GM13976 (cell line): ENCODE results near the gene PAPSS2.

ENCODE experiments used
- DNase-seq: peaks from one replicate; pipeline ENCODE4 v3.0.0; 2012; ENCODE audit warnings: low spot score
- CTCF ChIP-seq: IDR thresholded peaks from 2 replicates; pipeline ENCODE4 v1.5.1; 2012; ENCODE audit warnings: borderline replicate concordance, mild to moderate bottlenecking; ENCODE audit not compliant: insufficient read depth; ENCODE audit errors: extremely low read depth, missing control alignments, control extremely low read depth
- in situ Hi-C: fragments of 300-500 bp; cut with MboI; formaldehyde crosslinking; loops from one replicate; pipeline ENCODE4 v1.12.0; 2022; ENCODE audit warnings: low sequenced_read_pairs, mixed read lengths, inconsistent platforms; ENCODE audit not compliant: unreplicated experiment

PAPSS2 gene

GRCh38 chr10:87651801-87652200 is 7.9 kb upstream of the PAPSS2 start:
- no peak for DNase-seq
- no peak for TF ChIP-seq CTCF
- in situ Hi-C loops: loop anchor here (10.0 kb wide), 1 partner anchor 83 kb away; no protein-coding TSS in a partner anchor

- in situ Hi-C loops: loop anchor here (10.0 kb wide), 1 partner anchor 83 kb away; no protein-coding TSS in a partner anchor
- DNase-seq: no peak
- no peak for TF ChIP-seq CTCF
Measured at GRCh38 chr10:87652261-87652660, 7.4 kb upstream of the PAPSS2 start.

GRCh38 chr10:87654212-87654611 is 5.5 kb upstream of the PAPSS2 start:
- TF ChIP-seq CTCF: no peak
- in situ Hi-C loops: loop anchor here (10.0 kb wide), 1 partner anchor 81 kb away; no protein-coding TSS in a partner anchor
- DNase-seq: no peak

GRCh38 chr10:87656431-87657072 is 3.1 kb upstream of the PAPSS2 start:
- peak; percentile 59 for TF ChIP-seq CTCF
- in situ Hi-C loops: loop anchor here (10.0 kb wide), 1 partner anchor 78 kb away; no protein-coding TSS in a partner anchor
- peak; percentile 68 for DNase-seq

GRCh38 chr10:87657371-87657770 is 2.3 kb upstream of the PAPSS2 start:
- DNase-seq: no peak
- in situ Hi-C loops: loop anchor here (10.0 kb wide), 1 partner anchor 77 kb away; no protein-coding TSS in a partner anchor
- TF ChIP-seq CTCF: no peak

- in situ Hi-C loops: loop anchor here (10.0 kb wide), 1 partner anchor 76 kb away; no protein-coding TSS in a partner anchor
- DNase-seq: no peak
- TF ChIP-seq CTCF: no peak
Measured at GRCh38 chr10:87658321-87658795, 1.3 kb upstream of the PAPSS2 start.
